C4-2B (cell line): ENCODE measurements around the gene KCTD6.

Source experiments
- H3K27ac ChIP-seq: fragments of 450-650 bp; 2 replicates; pipeline ENCODE4 v1.5.1; 2017
- ZFX ChIP-seq: fragments of 450-650 bp; IDR thresholded peaks from 2 replicates; pipeline ENCODE4 v1.6.1; 2017
- TF ChIP-seq, protein P1 (sequence below): fragments of 450-650 bp; conservative IDR thresholded peaks from 2 replicates; pipeline ENCODE4 v1.5.1; 2017; ENCODE audit warnings: mild to moderate bottlenecking

KCTD6 gene

DNA sequence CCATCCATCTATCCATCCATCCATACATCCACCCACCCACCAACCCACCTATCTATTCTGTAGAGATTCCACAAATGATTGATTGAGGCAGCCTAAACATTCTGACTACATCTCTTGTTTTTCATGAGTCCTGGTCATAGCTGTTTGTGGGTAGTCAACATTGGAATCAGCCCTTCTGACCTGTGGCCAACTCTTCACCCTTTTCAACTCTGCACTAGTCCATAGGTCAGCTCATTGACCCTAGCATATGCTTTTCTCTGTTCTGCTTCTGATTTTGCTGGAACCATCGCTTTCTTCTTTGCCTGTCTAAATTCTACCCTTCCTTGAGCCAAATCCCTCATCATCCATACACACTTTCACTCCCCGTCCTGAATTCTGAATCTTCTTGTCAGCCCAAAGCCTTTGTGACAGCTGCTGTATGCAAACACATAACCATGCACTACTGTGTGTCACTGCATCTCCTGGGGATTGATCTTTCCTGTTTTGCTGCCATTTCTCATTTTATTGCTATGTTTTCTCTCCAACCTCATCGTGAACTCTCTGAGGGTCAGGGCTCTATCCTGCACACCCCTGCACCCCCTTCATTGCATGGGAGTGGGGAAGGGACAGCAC lies 16.8 kb upstream of the KCTD6 start:
- H3K27ac ChIP-seq = no peak overlapping the region
- TF ChIP-seq, protein P1, sequence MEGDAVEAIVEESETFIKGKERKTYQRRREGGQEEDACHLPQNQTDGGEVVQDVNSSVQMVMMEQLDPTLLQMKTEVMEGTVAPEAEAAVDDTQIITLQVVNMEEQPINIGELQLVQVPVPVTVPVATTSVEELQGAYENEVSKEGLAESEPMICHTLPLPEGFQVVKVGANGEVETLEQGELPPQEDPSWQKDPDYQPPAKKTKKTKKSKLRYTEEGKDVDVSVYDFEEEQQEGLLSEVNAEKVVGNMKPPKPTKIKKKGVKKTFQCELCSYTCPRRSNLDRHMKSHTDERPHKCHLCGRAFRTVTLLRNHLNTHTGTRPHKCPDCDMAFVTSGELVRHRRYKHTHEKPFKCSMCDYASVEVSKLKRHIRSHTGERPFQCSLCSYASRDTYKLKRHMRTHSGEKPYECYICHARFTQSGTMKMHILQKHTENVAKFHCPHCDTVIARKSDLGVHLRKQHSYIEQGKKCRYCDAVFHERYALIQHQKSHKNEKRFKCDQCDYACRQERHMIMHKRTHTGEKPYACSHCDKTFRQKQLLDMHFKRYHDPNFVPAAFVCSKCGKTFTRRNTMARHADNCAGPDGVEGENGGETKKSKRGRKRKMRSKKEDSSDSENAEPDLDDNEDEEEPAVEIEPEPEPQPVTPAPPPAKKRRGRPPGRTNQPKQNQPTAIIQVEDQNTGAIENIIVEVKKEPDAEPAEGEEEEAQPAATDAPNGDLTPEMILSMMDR = no peak
- TF ChIP-seq ZFX = no peak

DNA sequence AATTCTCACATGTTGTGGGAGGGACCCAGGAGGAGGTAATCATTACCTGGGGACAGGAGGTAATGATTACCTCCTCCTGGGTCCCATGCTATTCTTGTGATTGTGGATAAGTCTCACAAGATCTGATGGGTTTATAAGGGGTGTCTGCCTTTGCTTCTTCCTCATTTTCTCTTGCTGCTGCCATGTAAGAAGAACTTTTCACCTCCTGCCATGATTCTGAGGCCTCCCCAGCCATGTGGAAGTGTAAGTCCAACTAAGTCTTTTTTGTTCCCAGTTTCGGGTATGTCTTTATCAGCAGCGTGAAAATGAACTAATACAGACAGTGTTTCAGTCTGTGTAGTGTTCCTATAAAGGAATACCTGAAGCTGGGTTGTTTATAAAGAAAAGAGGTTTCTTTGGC lies 13.1 kb upstream of the KCTD6 start:
- H3K27ac ChIP-seq = no peak overlapping the region
- no peak for TF ChIP-seq ZFX
- TF ChIP-seq, protein P1 = no peak

DNA sequence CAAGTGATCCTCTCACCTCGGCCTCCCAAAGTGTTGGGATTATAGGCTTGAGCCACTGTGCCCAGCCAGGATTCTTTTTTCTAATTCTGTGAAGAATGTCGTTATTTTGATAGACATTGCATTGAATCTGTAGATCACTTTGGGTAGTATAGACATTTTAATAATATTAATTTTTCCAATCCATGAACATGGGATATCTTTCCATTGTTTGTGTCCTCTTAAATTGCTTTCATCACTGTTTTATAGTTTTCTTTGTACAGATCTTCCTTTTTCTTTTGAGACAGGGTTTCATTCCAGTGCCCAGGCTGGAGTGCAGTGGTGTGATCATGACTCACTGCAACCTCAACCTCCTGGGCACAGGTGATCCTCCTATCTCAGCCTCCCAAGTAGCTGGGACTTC lies 11.6 kb upstream of the KCTD6 start:
- TF ChIP-seq, protein P1 = no peak
- no peak for TF ChIP-seq ZFX
- H3K27ac ChIP-seq = no peak overlapping the region

DNA sequence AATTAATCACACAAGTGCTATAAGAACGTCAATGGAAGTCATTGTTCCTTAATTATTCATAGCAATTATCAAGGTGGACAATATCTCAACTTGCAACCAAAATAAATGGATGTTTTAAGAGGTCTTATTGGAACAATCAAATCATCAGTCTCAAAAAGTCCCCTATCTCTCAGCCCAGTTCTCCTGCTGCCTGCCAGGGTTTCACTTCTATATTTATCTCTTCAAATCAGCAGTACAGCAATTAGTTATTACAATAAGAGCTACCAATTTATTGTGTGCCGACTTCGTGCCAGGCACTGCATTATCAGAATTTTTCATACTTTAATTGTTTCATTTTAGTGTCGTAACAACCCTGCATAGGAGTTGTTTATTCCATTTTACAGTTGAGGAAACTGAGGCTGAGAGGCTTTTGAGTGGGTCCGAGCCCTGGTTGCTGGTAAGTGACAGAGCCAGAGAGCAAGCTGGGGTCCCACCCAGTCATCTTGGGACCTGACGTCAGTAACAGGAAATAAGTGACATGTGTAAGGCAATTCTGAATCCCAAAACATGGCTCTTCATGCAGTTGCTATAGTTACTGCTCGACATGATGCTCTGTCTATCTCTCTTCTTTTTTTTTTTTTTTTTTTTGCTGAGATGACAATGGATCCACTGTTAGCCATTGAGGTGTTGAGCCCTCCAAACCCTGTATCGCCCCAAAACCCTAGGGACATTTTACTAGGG lies 8.8 kb upstream of the KCTD6 start:
- H3K27ac ChIP-seq = no peak overlapping the region
- no peak for TF ChIP-seq ZFX
- TF ChIP-seq, protein P1 = no peak

DNA sequence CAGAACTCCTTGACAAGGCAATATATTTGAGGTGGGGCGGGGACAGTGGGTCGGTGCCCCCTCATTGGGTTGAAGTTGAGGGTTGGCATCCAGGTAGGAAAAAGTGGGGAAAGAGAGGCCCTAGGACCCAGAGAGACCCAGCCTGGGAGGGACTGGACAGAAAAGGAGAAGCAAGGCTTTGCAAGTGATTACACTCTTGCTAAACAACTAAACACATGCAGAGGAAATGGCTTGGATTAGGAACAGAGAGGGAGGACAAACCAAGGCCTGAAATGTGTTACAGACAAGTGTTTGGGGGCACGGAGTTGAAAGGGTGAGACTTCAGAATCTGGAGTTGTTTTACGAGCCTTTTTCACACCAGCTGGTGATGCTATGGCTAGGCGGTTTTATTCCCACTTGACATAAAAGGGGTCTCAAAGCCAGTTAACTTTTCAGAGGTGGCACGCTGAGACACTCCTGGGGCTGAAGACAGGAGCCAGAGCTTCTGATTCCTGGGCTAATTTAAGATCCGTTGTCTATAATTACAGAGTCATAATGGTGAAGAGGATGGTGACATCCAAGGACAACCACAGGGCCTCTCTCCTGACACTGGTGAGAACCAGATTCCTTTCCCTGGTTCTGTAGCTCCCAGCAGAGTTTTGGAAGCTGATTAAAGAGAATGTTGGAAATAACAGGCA lies 7.7 kb upstream of the KCTD6 start:
- TF ChIP-seq, protein P1 = no peak
- TF ChIP-seq ZFX = no peak

DNA sequence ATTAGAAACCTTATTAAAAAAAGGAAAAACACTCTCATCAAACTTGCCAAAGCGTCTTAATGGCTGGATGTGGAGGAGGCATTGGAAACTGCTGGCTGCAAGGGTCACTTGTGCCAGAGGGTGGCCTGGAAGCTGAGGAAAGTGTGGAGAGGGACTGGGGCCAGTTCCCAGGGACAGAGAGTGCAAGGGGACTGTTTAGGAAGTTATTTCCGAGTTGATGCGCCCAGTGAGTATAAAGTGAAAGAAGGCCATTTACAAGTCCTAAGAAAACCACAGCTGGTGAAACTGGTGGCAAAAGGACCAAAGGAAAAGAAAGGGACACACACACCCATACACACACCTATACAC lies 7.2 kb upstream of the KCTD6 start:
- no peak overlapping the region for H3K27ac ChIP-seq
- no peak for TF ChIP-seq ZFX
- TF ChIP-seq, protein P1 = no peak

More for the DNA sequence above, 7.7 kb upstream of the KCTD6 start:
- no peak overlapping the region for H3K27ac ChIP-seq

DNA sequence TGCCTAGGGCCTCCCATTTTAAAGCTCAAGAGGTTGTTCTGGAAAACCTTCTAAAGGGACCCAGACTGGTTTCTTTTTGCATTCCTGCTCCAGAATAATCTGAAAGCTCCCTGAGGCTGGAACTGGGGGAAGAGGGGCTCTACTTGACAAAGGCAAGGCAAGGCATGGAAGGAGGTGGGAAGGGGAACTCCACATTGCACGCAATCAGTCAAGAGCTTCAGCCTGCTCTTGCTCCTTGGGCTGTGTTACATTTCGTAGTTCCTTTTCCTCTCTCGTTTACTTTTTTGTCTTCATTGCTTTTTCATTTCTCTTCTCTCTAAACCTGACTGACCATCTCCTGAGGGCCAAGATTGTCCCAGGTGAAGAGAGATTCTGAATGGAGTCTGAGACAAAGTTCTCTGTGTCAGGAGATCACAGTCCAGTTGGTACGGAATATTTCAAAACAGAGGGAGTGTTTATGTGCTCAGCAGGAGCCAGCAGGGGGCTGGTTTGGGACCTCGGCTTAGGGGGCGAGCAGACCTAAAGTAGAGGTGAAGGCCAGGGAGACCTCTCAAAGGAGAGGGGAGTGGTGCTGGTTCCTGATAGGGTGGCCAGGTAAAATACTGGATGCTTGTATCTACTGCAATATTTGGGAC lies 6.0 kb upstream of the KCTD6 start:
- no peak overlapping the region for H3K27ac ChIP-seq
- TF ChIP-seq, protein P1 = no peak
- TF ChIP-seq ZFX = no peak
